T-helper 1 cell treated with Interleukin-12 subunit alpha and Interleukin-12 subunit beta and Interleukin-4 antibody, amounts not matched to agents 30 μg/mL and 1 μg/mL, for 36 hours (primary cell): Measurements from ENCODE around the gene EPHA3.
"Not testable (repeated sequence)": the region's sequence is repeated elsewhere in the genome, so short reads cannot be mapped to it uniquely, and the experiment has no call there.

Source experiments
- H3K27ac Mint-ChIP-seq: one replicate; pipeline ENCODE4 v1.8.0; 2021; ENCODE audit warnings: mild to moderate bottlenecking, mixed read lengths
- H3K27me3 Mint-ChIP-seq: one replicate; pipeline ENCODE4 v1.8.0; 2021; ENCODE audit warnings: low read depth, mixed read lengths
- H3K36me3 Mint-ChIP-seq: one replicate; pipeline ENCODE4 v1.8.0; 2021; ENCODE audit warnings: low read depth, mixed read lengths
- H3K4me1 Mint-ChIP-seq: one replicate; pipeline ENCODE4 v1.8.0; 2021; ENCODE audit warnings: low read depth, mixed read lengths
- H3K4me3 Mint-ChIP-seq: one replicate; pipeline ENCODE4 v1.8.0; 2021; ENCODE audit warnings: mild to moderate bottlenecking, moderate library complexity, mixed read lengths
- H3K9me3 Mint-ChIP-seq: one replicate; pipeline ENCODE4 v1.8.0; 2021; ENCODE audit warnings: mixed read lengths

Gene EPHA3

DNA sequence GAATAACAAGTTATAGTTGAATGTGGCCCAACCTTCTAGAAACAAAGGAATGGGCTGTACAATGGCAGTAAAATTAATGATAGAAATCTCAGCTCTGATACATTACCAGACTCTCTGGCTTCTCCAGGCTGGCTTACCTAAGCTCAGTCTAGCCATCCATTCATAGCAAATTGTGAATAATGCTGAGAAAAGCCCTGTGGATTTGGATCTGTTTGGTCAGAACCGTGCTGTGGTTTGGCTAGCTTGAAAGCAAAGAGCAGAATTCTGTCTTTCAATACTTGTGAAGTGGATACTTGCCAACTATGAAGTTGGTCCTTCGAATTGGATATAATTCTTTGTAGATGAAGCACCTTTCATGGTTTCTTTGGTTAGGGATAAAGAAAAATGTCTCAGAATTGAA lies 199.1 kb downstream of the EPHA3 start:
- H3K4me1 Mint-ChIP-seq = no peaks in the 10 kb centered on the region

DNA sequence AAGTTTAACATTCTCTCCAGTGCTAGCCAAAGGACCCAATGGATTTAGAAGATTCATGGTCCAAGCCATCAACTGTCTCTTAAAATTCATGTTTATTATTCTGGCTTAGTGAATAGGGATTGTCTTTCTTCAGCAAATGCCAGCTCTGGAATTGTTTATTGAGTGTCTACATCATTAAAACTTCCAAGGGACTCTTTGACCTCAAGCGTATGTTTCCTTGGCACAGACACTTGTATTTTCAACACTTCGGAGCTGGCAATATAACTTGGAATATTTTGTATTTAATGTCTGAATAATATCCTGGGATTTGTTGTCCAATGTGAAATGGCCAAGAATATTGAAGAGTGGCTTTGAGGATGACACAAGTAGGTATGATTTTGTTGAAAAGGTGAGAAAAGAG lies 204.2 kb downstream of the EPHA3 start:
- Mint-ChIP-seq H3K27ac (no peak overlapping the region), H3K4me3 (no peak overlapping the region), H3K4me1 (no peaks in the 10 kb centered on the region), H3K27me3 (no peaks in the 10 kb centered on the region), H3K9me3 (peaks cover 4% of the 10 kb centered on the region), H3K36me3 (no peaks in the 10 kb centered on the region)

More for the DNA sequence above, 199.1 kb downstream of the EPHA3 start:
- Mint-ChIP-seq H3K27ac (no peak overlapping the region), H3K4me3 (no peak overlapping the region), H3K36me3 (no peaks in the 10 kb centered on the region), H3K9me3 (peaks cover 10% of the 10 kb centered on the region), H3K27me3 (no peaks in the 10 kb centered on the region)

DNA sequence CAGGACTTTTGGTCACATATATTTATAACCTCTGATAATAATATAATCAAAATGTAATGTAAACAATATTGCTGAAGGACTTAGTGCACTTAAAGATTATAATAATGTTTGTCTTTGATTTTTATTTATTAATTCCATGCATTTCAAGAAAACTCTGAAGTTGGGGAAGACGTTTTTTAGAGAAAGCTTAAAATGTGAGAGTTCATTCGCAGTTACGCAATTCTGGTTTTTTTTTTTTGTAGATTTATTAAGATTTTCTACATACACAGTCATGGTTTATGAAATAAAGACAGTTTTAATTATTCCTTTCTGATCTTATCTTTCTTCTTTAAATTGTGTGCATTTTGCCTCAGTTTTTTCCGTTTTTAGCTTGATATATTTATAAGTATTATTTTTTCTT lies 204.7 kb downstream of the EPHA3 start:
- Mint-ChIP-seq H3K27ac (no peak overlapping the region), H3K36me3 (no peaks in the 10 kb centered on the region), H3K27me3 (no peaks in the 10 kb centered on the region), H3K4me3 (no peak overlapping the region), H3K4me1 (no peaks in the 10 kb centered on the region), H3K9me3 (peaks cover 4% of the 10 kb centered on the region)

DNA sequence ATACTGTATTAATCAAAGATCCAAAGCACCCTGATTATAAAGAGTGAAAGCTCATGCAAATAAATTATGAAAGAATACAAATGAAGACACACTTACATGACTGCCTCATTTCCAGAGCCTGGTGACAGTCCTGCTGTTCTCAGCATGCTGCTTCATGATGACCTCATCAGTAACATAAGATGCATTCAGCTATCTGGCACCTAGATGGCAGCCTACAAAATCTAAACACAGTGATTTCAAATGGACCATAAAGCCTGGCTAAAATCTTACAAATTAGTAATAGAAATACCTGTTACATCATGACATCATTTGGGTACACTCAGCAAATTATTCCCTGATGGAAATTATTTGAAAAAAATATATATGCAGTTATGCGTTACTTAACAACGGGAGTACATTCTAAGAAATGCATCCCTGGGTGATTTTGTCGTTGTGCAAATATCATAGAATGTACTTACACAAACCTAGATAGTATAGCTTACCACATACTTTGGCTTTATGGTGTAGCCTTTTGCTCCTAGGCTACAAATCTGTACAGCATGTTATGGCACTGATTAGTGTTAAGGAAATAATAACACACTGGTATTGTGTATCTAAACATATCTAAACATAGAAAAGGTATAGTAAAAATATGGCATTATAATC lies 207.2 kb downstream of the EPHA3 start:
- Mint-ChIP-seq H3K4me1 (no peaks in the 10 kb centered on the region), H3K27ac (no peak overlapping the region), H3K9me3 (peaks cover 4% of the 10 kb centered on the region), H3K4me3 (no peak overlapping the region), H3K27me3 (no peaks in the 10 kb centered on the region), H3K36me3 (no peaks in the 10 kb centered on the region)

DNA sequence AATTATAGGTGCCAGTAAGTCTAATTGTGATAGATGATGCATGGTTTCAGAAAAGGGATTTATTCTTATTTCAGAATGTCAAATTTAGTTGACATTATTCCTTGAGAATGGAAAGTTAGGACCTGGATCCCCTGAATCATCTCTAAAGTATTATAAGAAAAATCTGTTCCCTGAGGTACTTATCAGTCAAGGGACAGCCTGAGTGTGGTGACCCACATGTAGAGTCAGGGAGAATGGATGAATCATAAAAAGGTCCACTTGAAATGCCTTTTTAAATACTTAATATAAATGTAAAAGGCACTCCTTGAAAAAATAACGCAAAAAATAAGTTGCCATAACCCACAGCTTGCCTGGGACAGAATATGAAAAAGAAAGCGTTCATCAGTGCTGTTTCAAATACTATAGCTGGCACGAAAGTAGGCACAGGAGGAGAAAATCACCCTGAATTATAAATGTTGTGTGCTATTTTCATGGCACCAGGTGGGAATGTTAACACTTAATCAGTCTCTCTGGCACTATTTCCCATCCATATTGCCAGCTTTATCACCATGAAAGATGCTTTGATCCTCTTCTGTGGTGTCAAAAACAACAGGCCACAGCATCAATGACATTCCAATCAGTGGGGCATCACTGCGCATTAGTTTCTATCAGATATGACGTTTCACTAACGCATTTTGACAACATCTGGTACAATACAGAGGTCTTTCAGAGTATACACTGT lies 208.5 kb downstream of the EPHA3 start:
- Mint-ChIP-seq H3K27ac (no peak overlapping the region), H3K36me3 (no peaks in the 10 kb centered on the region), H3K4me3 (no peak overlapping the region), H3K9me3 (peaks cover 4% of the 10 kb centered on the region), H3K27me3 (no peaks in the 10 kb centered on the region), H3K4me1 (no peaks in the 10 kb centered on the region)

DNA sequence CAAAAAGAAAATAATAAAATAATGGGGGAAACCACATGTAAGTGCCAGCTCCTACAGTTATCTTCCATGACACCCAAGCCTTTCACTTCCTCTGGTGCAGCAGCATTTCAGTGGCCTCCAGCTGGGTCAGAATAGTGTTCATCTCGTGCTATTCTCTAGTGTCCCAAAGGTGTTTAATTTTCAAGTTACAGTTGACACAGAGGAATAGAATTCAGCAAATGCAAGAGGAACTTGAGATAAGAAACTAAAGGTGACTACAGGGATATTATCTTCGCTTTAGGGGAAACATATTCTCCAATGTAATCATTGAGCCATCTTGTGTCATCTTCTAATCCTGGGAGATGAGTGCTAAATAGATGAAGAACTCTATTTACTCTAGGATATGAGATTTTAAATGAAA lies 212.8 kb downstream of the EPHA3 start:
- H3K36me3 Mint-ChIP-seq = no peaks in the 10 kb centered on the region
- H3K27me3 Mint-ChIP-seq = no peaks in the 10 kb centered on the region
- H3K4me3 Mint-ChIP-seq = no peak overlapping the region
- no peak overlapping the region for H3K27ac Mint-ChIP-seq
- no peaks in the 10 kb centered on the region for H3K9me3 Mint-ChIP-seq
- no peaks in the 10 kb centered on the region for H3K4me1 Mint-ChIP-seq

DNA sequence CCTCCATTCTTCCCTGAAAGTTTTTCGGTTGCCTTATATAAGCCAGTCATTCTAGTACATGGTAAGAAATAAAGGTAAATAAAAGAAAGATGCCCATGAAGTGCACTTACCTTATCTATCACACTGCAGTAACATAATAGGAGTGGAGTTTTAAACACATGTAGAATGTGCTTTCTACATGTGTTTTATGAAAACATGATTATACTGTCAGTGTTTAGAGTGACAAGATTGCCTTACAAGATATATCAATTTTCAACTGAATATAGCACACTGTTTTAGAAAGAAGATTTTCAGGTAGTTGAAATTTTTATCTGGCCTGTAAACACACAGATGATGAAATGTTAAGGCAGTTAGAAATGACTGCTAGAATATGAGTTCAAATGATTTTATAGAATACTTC lies 219.6 kb downstream of the EPHA3 start:
- Mint-ChIP-seq H3K27me3 (no peaks in the 10 kb centered on the region), H3K27ac (no peak overlapping the region), H3K9me3 (peaks cover 4% of the 10 kb centered on the region), H3K36me3 (no peaks in the 10 kb centered on the region), H3K4me1 (no peaks in the 10 kb centered on the region), H3K4me3 (no peak overlapping the region)

DNA sequence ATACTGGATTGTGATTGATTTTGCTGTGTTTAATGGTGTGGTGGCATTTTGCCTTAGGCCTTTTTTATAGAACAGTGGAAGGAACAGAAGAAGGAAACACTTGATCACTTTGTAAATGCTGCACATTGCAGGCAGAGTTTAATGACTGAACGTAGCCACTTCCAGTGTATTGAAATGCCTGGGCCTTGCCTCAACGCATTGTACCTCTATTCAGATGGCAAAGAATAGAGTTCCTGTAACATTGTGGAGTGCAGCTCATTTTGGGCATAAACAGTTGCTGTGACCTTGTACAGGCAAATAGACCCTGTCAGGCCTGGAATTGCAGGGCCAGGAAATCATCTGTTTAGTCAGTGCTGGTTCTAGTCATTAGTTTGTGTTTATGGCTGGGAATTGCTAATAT lies 225.0 kb downstream of the EPHA3 start:
- Mint-ChIP-seq H3K4me3 (no peak overlapping the region), H3K27me3 (no peaks in the 10 kb centered on the region), H3K9me3 (peaks cover 2% of the 10 kb centered on the region), H3K36me3 (no peaks in the 10 kb centered on the region), H3K27ac (no peak overlapping the region), H3K4me1 (no peaks in the 10 kb centered on the region)

DNA sequence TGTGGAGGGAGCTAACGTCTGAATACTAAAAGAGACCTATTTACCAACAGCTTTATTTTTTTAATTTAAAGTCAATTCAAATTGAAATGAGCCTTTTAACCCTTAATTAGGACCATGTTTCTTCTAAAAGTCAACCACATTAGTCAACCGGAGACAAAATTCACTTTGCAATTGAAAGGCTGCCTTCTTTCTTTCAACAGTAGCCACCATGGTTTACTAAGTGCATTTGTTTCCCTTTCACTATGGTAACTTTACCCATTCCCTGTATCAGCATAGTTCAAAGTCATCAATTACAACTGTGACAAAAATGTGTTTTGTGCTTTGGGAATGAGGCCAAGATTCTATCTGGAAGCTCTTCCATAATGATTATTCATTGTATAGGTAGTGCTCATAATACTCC lies 225.4 kb downstream of the EPHA3 start:
- no peaks in the 10 kb centered on the region for H3K9me3 Mint-ChIP-seq
- no peaks in the 10 kb centered on the region for H3K27me3 Mint-ChIP-seq
- H3K4me3 Mint-ChIP-seq = no peak overlapping the region
- no peaks in the 10 kb centered on the region for H3K36me3 Mint-ChIP-seq
- H3K4me1 Mint-ChIP-seq = no peaks in the 10 kb centered on the region
- no peak overlapping the region for H3K27ac Mint-ChIP-seq

DNA sequence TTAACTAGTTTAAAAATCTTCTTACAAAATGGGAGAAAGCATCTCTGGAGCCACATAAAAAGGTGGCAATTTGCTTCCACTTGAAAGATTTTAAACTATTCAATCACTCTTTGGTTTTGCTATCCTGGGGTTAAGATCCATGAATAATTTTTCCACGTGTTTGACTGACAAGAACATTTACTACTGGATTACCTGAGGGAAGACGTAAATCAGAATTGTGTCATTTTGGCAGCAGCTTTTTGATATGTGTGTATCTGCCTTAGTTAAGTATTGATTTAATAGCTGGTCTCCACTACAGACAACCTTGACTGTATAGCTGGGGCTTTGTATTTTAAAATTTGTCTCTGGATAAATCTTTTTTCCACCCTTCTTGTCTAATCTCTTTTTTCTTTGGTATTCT lies 228.3 kb downstream of the EPHA3 start:
- Mint-ChIP-seq H3K27ac (no peak overlapping the region), H3K27me3 (no peaks in the 10 kb centered on the region)

DNA sequence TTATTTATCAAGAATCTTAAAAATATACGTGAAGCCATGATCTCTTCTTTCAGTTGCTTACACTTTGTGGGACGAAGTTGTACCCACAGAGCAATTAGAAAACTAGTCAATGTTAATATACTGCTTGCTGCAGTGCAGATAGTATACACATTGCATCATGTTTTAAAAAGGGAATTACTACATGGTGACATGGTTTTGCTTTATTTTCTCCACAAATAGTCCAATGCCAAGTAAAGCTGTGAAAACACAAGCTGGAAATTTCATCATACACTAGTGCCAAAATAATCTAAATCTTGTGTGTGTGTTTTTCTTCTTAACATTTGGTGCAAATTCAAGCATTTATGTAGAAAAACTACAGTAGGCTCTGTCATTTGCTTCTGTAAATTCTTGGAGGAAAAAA lies 233.0 kb downstream of the EPHA3 start:
- no peaks in the 10 kb centered on the region for H3K27me3 Mint-ChIP-seq
- no peak overlapping the region for H3K27ac Mint-ChIP-seq
- H3K4me1 Mint-ChIP-seq = no peaks in the 10 kb centered on the region
- H3K9me3 Mint-ChIP-seq = peaks cover 4% of the 10 kb centered on the region
- H3K4me3 Mint-ChIP-seq = no peak overlapping the region
- no peaks in the 10 kb centered on the region for H3K36me3 Mint-ChIP-seq

More for the DNA sequence above, 228.3 kb downstream of the EPHA3 start:
- Mint-ChIP-seq H3K4me3 (no peak overlapping the region), H3K9me3 (peaks cover 4% of the 10 kb centered on the region), H3K36me3 (no peaks in the 10 kb centered on the region), H3K4me1 (no peaks in the 10 kb centered on the region)

DNA sequence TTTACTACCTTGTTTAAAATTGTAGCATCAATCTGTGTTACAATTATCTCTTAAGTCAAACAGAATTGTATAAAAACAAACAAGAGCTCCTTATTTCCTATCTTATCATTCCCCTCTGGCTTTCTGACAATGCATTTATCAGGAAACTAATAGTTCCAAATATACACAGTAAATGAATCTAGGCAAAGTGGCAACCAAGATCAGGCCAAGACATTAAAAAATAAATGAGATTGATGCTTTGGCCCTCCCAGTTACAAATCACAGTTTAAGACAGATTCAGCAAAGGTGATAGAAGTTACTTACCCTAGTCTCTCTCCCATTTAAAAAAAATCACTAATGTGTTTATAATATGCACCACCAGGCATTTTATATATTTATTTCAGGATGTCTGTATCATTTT lies 236.7 kb downstream of the EPHA3 start:
- no peaks in the 10 kb centered on the region for H3K9me3 Mint-ChIP-seq
- H3K36me3 Mint-ChIP-seq = no peaks in the 10 kb centered on the region
- no peaks in the 10 kb centered on the region for H3K27me3 Mint-ChIP-seq
- H3K27ac Mint-ChIP-seq = no peak overlapping the region
- H3K4me3 Mint-ChIP-seq = no peak overlapping the region
- H3K4me1 Mint-ChIP-seq = no peaks in the 10 kb centered on the region

DNA sequence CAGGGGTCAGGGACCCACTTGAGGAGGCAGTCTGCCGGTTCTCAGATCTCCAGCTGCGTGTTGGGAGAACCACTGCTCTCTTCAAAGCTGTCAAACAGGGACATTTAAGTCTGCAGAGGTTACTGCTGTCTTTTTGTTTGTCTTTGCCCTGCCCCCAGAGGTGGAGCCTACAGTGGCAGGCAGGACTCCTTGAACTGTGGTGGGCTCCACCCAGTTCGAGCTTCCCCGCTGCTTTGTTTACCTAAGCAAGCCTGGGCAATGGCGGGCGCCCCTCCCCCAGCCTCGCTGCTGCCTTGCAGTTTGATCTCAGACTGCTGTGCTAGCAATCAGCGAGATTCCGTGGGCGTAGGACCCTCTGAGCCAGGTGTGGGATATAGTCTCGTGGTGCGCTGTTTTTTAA lies 243.5 kb downstream of the EPHA3 start:
- H3K36me3 Mint-ChIP-seq, H3K9me3 Mint-ChIP-seq, H3K27me3 Mint-ChIP-seq, H3K4me1 Mint-ChIP-seq, H3K27ac Mint-ChIP-seq, H3K4me3 Mint-ChIP-seq: not testable (repeated sequence)

DNA sequence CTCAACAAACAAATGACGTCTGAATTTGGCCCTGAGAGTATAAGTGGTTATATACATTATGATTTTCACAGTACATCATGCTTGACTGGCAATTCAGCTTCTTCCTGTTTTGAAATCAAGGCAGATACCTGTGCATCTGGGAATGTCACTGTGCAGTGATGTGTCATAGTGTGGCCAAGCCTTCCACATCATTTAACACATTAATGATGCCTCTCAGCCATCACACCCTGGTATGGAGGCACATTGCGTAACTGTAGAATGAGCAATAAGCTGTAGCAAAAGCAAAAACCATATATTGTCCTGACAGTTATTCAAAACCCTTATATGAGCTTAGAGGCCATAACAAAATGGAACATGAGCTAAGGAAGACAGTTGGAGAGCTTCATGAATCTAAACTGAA lies 246.0 kb downstream of the EPHA3 start:
- Mint-ChIP-seq H3K4me3 (no peak overlapping the region), H3K9me3 (peaks cover 12% of the 10 kb centered on the region), H3K27ac (no peak overlapping the region), H3K36me3 (no peaks in the 10 kb centered on the region), H3K27me3 (no peaks in the 10 kb centered on the region), H3K4me1 (no peaks in the 10 kb centered on the region)

DNA sequence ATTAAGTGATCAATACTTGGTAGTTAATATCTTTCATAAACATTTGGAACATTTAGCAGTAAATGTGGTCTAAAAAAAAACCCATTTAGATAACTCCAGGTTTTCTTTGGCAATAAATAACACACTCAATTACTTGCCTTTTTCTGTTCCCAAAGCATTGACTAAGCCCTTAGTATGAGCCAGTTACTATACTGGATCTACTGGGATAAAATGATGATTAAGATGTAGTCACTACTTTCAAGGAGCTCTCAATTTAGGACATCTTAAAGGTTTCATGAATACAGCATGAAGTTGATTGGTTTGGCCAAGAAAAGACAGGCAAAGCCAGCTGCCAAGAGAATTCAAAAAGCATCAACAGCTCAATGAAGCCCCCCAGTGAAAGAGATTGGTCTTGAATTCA lies 250.9 kb downstream of the EPHA3 start:
- Mint-ChIP-seq H3K36me3 (no peaks in the 10 kb centered on the region), H3K4me1 (no peaks in the 10 kb centered on the region), H3K4me3 (no peak overlapping the region), H3K27ac (no peak overlapping the region), H3K27me3 (no peaks in the 10 kb centered on the region), H3K9me3 (peaks cover 9% of the 10 kb centered on the region)
